ENCODE data around the gene ITIH5. TPM values are rescaled to one million over a fixed set of nuclear protein-coding genes. Genes with fewer than 3 reads are reported as not detected.

ITIH5 gene
- total and polyA plus RNA-seq, 9 of the 15 experiments (the other 6 are each of a cell fraction or from before 2014, with no cell fraction given): 0.52 to 4.5 (median 2.6) TPM

DNA sequence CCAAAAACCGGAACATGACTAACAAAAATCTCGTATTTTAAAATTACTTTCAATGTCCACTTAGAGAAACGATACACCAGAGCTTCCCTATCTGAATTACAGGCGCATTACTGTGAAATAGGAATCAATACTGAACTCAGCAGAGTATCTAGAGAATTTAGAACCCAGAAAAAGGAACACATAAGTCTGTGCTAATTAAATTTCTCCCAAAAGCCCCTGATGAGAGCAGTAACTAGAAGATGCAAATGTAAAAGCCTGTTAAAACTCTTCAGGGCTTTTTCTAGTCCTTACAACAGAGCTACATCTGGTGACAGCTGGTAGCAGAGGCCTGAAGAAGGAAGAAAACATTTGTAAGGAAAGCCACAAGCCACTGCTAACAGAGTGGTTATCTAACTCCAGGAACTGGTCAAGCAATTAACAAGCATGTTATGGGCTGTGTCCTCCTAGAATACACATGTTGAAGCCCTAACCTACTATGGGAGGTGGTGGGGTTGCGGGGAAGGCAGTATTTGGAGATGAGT is 24.2 kb downstream of the ITIH5 start:
- ChIA-PET CTCF (ENCODE audit: low intra/inter-chr PET ratio) (no interaction called here), POLR2A (interaction anchor here (1.0 kb wide), 1 partner anchor 8 kb away, joined by 3 read pairs; no protein-coding TSS in a partner anchor)
- H3K27me3 ChIP-seq (ENCODE audit: control insufficient read depth in 2 of 2, insufficient read depth in 2 of 2, low read length in 2 of 2): peaks cover under 1 to 1% of the 10 kb centered on the region in 2 experiments; a peak in 3 of 5 replicates
- ATAC-seq (no peak), DNase-seq (ENCODE audit: extremely low read depth in 1 of 4, low spot score in 3 of 4) (no peak), FAIRE-seq (no peak)
- H3K79me2 ChIP-seq (ENCODE audit: control insufficient read depth, insufficient read depth, low read length): no peaks in the 10 kb centered on the region
- no peaks in the 10 kb centered on the region for H4K20me1 ChIP-seq (replicated peaks; ENCODE audit: control insufficient read depth, insufficient read depth, low read length)
- intact Hi-C loops (cut with micrococcal nuclease) (no loop called here), in situ Hi-C loops (cut with MboI) (no loop called here)
- no peak overlapping the region for H3K9ac ChIP-seq (ENCODE audit: insufficient read depth in 1 of 2, low read depth in 2 of 2, low read length in 2 of 2)
- H2AFZ ChIP-seq (ENCODE audit: low read depth, low read length): no peak overlapping the region
- no peaks in the 10 kb centered on the region for H3K9me3 ChIP-seq (replicated peaks; ENCODE audit: control insufficient read depth, insufficient read depth, low read depth, low read length)
- H3K4me3 ChIP-seq: no peak overlapping the region
- H3K4me2 ChIP-seq (ENCODE audit: insufficient read depth, low read length): no peak overlapping the region
- H3K36me3 ChIP-seq (ENCODE audit: control insufficient read depth, insufficient read depth, low read length): no peaks in the 10 kb centered on the region
- WGBS (ENCODE audit: insufficient coverage, low coverage, missing lambda C conversion rate): 0% methylated on average over 5 of the region's 5 CpGs
- no peaks in the 10 kb centered on the region for H3K4me1 ChIP-seq (replicated peaks in 1 of 2; ENCODE audit: control insufficient read depth in 2 of 2, insufficient read depth in 2 of 2, low read length in 2 of 2)
- H3K9me1 ChIP-seq (ENCODE audit: control insufficient read depth, insufficient read depth, low read length): no peaks in the 10 kb centered on the region
- no peak overlapping the region for H3K27ac ChIP-seq (ENCODE audit: extremely low read depth, low read depth, low read length)
- BruUV-seq (replicated peaks): no TSS peak
- TF ChIP-seq CTCFL (IDR thresholded peaks at IDR 0.05; ENCODE audit: borderline replicate concordance, insufficient read depth, low read depth, low read length, poor library complexity, severe bottlenecking) (no peak), ZBTB17 (CRISPR knock-in tag; IDR thresholded peaks at IDR 0.05) (no peak), ARID3B (CRISPR knock-in tag; IDR thresholded peaks at IDR 0.05; ENCODE audit: borderline replicate concordance) (no peak), ZNF589 (CRISPR knock-in tag; IDR thresholded peaks at IDR 0.05; ENCODE audit: low read depth) (no peak), ZNF707 (CRISPR knock-in tag; conservative IDR thresholded peaks at IDR 0.05) (no peak), ZNF23 (CRISPR knock-in tag; IDR thresholded peaks at IDR 0.05) (no peak), CAMTA2 (CRISPR knock-in tag; conservative IDR thresholded peaks at IDR 0.05) (no peak), BHLHE40 (IDR thresholded peaks at IDR 0.05; ENCODE audit: low read length) (no peak), THRAP3 (IDR thresholded peaks at IDR 0.05; ENCODE audit: borderline replicate concordance) (no peak), ETV1 (tag; conservative IDR thresholded peaks at IDR 0.05; ENCODE audit: low read depth) (no peak), PREB (CRISPR knock-in tag; IDR thresholded peaks at IDR 0.05) (no peak), ZSCAN32 (CRISPR knock-in tag; IDR thresholded peaks at IDR 0.05) (no peak), SMARCB1 (IDR thresholded peaks at IDR 0.05; ENCODE audit: insufficient read length, low read depth) (no peak)
- TF ChIP-seq, protein P1, sequence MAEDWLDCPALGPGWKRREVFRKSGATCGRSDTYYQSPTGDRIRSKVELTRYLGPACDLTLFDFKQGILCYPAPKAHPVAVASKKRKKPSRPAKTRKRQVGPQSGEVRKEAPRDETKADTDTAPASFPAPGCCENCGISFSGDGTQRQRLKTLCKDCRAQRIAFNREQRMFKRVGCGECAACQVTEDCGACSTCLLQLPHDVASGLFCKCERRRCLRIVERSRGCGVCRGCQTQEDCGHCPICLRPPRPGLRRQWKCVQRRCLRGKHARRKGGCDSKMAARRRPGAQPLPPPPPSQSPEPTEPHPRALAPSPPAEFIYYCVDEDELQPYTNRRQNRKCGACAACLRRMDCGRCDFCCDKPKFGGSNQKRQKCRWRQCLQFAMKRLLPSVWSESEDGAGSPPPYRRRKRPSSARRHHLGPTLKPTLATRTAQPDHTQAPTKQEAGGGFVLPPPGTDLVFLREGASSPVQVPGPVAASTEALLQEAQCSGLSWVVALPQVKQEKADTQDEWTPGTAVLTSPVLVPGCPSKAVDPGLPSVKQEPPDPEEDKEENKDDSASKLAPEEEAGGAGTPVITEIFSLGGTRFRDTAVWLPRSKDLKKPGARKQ (CRISPR knock-in tag; IDR thresholded peaks at IDR 0.05): no peak
- TF ChIP-seq, protein P2, sequence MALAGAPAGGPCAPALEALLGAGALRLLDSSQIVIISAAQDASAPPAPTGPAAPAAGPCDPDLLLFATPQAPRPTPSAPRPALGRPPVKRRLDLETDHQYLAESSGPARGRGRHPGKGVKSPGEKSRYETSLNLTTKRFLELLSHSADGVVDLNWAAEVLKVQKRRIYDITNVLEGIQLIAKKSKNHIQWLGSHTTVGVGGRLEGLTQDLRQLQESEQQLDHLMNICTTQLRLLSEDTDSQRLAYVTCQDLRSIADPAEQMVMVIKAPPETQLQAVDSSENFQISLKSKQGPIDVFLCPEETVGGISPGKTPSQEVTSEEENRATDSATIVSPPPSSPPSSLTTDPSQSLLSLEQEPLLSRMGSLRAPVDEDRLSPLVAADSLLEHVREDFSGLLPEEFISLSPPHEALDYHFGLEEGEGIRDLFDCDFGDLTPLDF (CRISPR knock-in tag; IDR thresholded peaks at IDR 0.05): no peak
